ENCODE data around the gene TEKT1.

TEKT1 gene

GRCh38 chr17:6812295-6812694 is 19.2 kb downstream of the TEKT1 start:
- no peak overlapping the region for H3K4me3 ChIP-seq (ENCODE audit: low read length)
- H2AFZ ChIP-seq (ENCODE audit: low read length) = no peak overlapping the region
- no peaks in the 10 kb centered on the region for H3F3A ChIP-seq (ENCODE audit: insufficient read depth, low read length)
- H3K9me2 ChIP-seq (replicated peaks; ENCODE audit: insufficient read depth, low read length) = no peaks in the 10 kb centered on the region
- no peak overlapping the region for H3K4me2 ChIP-seq (ENCODE audit: low read depth, low read length)
- DNase-seq = no peak
- H3K36me3 ChIP-seq (replicated peaks; ENCODE audit: insufficient read depth, low read length) = no peaks in the 10 kb centered on the region
- H3K4me1 ChIP-seq (ENCODE audit: low read length) = no peaks in the 10 kb centered on the region
- TF ChIP-seq EZH2 (optimal IDR thresholded peaks at IDR 0.05; ENCODE audit: low read depth, low read length) (no peak), CTCF (IDR thresholded peaks at IDR 0.05; ENCODE audit: low read length) (no peak), EZH2phosphoT487 (IDR thresholded peaks at IDR 0.05; ENCODE audit: low read length) (no peak)
- H3K27me3 ChIP-seq (replicated peaks; ENCODE audit: insufficient read depth, low read length) = no peaks in the 10 kb centered on the region
- no peaks in the 10 kb centered on the region for H3K9me3 ChIP-seq (replicated peaks; ENCODE audit: insufficient read depth, low read length)
- no peaks in the 10 kb centered on the region for H4K20me1 ChIP-seq (ENCODE audit: insufficient read depth, low read length)
- H3K27ac ChIP-seq (ENCODE audit: low read length) = no peak overlapping the region
- H3K9ac ChIP-seq (ENCODE audit: low read length) = no peak overlapping the region
- no peaks in the 10 kb centered on the region for H3K79me2 ChIP-seq (ENCODE audit: low read length)

GRCh38 chr17:6811510-6811909 is 20.0 kb downstream of the TEKT1 start:
- Histone ChIP-seq H3K4me1 (ENCODE audit: low read length) (no peaks in the 10 kb centered on the region), H3K36me3 (replicated peaks; ENCODE audit: insufficient read depth, low read length) (no peaks in the 10 kb centered on the region), H3K9ac (ENCODE audit: low read length) (no peak overlapping the region), H4K20me1 (ENCODE audit: insufficient read depth, low read length) (no peaks in the 10 kb centered on the region), H3K27ac (ENCODE audit: low read length) (no peak overlapping the region), H3K27me3 (replicated peaks; ENCODE audit: insufficient read depth, low read length) (no peaks in the 10 kb centered on the region), H3K79me2 (ENCODE audit: low read length) (no peaks in the 10 kb centered on the region), H3K4me3 (ENCODE audit: low read length) (no peak overlapping the region), H3F3A (ENCODE audit: insufficient read depth, low read length) (no peaks in the 10 kb centered on the region), H3K9me3 (replicated peaks; ENCODE audit: insufficient read depth, low read length) (no peaks in the 10 kb centered on the region), H3K4me2 (ENCODE audit: low read depth, low read length) (no peak overlapping the region), H3K9me2 (replicated peaks; ENCODE audit: insufficient read depth, low read length) (no peaks in the 10 kb centered on the region), H2AFZ (ENCODE audit: low read length) (no peak overlapping the region)
- TF ChIP-seq CTCF (IDR thresholded peaks at IDR 0.05; ENCODE audit: low read length) (no peak), EZH2phosphoT487 (IDR thresholded peaks at IDR 0.05; ENCODE audit: low read length) (no peak), EZH2 (optimal IDR thresholded peaks at IDR 0.05; ENCODE audit: low read depth, low read length) (no peak)
- DNase-seq = no peak

GRCh38 chr17:6800422-6801027 is 31.0 kb downstream of the TEKT1 start:
- Histone ChIP-seq H3F3A (ENCODE audit: insufficient read depth, low read length) (no peaks in the 10 kb centered on the region), H3K4me1 (ENCODE audit: low read length) (no peaks in the 10 kb centered on the region), H4K20me1 (ENCODE audit: insufficient read depth, low read length) (no peaks in the 10 kb centered on the region), H3K9ac (ENCODE audit: low read length) (no peak overlapping the region), H2AFZ (ENCODE audit: low read length) (no peak overlapping the region), H3K79me2 (ENCODE audit: low read length) (no peaks in the 10 kb centered on the region), H3K9me2 (replicated peaks; ENCODE audit: insufficient read depth, low read length) (no peaks in the 10 kb centered on the region), H3K27ac (ENCODE audit: low read length) (no peak overlapping the region), H3K27me3 (replicated peaks; ENCODE audit: insufficient read depth, low read length) (no peaks in the 10 kb centered on the region), H3K4me3 (ENCODE audit: low read length) (no peak overlapping the region), H3K36me3 (replicated peaks; ENCODE audit: insufficient read depth, low read length) (no peaks in the 10 kb centered on the region), H3K9me3 (replicated peaks; ENCODE audit: insufficient read depth, low read length) (no peaks in the 10 kb centered on the region), H3K4me2 (ENCODE audit: low read depth, low read length) (no peak overlapping the region)
- no peak for TF ChIP-seq EZH2phosphoT487 (IDR thresholded peaks at IDR 0.05; ENCODE audit: low read length)
- no peak for TF ChIP-seq EZH2 (optimal IDR thresholded peaks at IDR 0.05; ENCODE audit: low read depth, low read length)
- no peak for TF ChIP-seq CTCF (IDR thresholded peaks at IDR 0.05; ENCODE audit: low read length)
- no peak for DNase-seq
